Eye (tissue), 1 donor: ENCODE data around the gene CA11.
"Not testable (repeated sequence)": the region's sequence is repeated elsewhere in the genome, so short reads cannot be mapped to it uniquely, and the experiment has no call there.

ENCODE experiments used
- DNase-seq: peaks from one replicate; pipeline ENCODE4 v3.0.0-alpha.2; 2015

The CA11 gene

DNA sequence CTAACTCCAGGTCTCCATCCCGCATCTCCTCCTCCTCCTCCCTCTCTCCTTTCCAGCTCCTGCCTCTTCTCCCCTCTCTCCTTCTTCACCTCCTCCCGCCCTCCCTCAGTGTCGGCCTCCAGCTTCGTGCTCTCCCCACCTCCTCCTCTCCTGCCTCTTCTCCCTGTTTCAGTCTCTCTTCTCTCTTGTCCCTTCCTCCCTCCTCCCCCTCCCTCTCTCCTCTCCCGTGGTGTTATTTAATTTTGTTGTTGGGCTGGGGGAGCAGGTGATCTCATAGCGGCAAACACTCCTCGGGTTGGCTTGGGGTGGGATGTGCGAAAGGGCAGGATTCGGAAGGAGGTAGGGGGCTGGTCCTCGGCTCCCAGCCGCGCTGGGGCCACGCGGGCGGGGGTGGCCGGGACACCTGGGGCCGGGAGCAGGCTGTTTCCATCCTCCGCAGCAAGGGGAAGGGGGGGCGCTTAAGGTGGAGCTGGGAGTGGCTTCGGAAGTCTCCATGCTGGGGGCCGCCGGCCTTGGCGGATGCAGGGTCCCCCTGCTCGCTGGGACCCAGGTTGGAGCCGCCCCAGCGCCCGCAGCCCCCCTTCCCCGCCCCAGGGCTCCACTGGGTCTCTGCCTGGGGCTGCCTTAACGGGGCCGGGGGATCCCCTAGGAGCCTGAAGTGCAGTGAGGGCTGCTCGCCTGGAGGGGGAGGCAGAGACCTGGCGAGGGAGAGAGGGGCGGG, at the start of gene CA11:
TSS of gene CA11 (minus strand) at position 187 of the 721 bp plus-strand sequence. CDS start 555 bp downstream, outside the sequence.
- peak; percentile 98 for DNase-seq

DNA sequence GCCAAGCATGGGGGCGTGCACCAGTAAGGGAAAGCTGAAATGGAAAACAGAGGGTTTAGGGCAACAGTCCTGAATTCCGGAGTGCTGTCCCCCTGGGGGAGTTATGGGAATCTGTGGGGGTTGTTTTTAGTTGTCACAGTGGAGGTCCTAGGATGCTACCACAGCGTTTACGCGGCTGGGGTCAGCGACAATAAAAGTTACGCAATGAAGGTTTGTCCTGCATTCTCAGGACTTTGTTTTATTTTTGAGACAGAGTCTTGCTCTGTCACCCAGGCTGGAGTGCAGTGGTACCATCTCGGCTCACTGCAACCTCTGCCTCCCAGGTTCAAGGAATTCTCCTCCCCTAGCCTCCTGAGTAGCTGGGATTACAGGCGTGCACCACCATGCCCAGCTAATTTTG, 47.6 kb upstream of the CA11 start:
- DNase-seq: not testable (repeated sequence)

DNA sequence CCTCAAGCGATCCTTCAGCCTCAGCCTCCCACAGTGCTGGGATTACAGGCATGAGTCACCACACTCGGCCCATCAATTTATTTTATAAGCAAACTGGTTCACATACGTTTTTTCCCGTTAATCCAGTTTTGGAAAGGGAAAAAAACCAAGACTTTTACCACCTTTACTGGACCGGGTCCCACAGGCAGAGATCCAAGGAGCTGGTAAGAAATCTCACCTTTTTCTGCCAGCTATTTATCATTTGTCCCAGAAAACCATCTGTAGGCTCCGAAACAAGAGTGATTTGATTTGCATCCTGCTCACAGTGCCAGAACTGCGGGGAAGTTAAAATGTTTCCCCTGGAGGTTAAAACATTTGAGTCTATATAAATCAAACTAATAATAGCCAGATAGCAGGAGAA, 43.5 kb upstream of the CA11 start:
- DNase-seq: no peak

DNA sequence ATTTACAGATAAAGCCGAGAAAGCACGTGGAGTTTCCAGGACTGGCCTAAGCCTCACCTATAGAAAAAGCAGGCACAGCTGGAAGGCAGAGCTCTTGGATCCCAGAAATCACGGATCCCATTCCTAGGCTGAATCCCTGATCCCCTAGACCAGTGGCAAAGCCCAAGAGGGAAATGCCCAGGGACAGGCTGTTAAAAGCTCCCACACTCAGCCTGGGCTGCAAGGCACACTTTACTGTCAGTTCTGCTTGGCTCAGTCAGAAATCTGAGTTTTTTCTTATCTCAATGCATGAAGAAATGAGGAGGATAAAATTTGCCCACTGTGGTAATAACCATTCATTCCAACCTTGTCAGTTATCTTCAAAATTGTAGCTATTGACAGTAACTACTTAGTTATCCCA, 41.8 kb upstream of the CA11 start:
- DNase-seq: no peak

DNA sequence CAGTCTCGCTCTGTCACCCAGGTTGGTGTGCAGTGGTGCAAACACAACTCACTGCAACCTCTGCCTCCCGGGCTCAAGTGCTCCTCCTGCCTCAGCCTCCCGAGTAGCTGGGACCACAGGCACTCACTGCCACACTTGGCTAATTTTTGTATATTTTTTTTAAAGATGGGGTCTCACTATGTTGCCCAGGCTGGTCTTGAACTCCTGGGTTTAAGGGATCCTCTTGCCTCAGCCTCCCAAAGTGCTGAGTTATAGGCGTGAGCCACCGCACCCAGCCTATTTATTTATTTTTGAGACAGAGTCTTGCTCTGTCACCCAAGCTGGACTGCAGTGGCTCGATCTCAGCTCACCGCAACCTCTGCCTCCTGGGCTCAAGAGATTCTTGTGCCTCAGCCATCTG, 40.6 kb upstream of the CA11 start:
- DNase-seq: not testable (repeated sequence)

DNA sequence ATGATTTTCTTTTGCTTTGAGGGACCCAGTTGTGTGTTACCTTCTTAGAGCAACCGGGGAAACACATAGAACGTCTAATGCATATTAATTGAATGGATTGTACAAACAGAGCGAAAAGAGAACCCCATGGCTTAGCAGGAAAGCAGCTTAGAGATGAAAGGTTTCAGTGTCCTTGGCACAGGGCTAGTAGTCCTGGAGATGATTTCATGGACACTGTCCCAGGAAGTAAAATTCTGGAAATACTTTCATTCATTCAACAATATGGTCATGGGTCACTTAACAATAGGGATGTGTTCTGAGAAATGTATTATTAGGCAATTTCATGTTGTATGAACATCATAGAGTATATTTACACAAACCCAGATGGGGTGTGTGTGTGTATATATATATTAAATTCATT, 40.1 kb upstream of the CA11 start:
- DNase-seq: peak; percentile 41

DNA sequence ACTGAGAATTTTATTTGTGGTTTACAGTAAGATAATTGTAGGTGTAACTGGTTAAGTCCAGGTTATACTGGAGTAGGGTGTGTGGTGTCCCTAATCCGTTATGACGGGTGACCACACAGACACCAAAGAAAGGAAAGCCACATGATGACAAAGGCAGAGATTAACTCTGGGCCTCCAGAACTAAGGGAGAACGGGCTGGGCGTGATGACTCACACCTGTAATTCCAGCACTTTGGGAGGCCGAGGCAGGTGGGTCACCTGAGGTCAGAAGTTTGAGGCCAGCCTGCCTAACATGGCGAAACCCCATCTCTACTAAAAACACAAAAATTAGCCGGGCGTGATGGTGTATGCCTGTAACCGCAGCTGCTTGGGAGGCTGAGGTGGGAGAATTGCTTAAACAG, 39.6 kb upstream of the CA11 start:
- DNase-seq: no peak

DNA sequence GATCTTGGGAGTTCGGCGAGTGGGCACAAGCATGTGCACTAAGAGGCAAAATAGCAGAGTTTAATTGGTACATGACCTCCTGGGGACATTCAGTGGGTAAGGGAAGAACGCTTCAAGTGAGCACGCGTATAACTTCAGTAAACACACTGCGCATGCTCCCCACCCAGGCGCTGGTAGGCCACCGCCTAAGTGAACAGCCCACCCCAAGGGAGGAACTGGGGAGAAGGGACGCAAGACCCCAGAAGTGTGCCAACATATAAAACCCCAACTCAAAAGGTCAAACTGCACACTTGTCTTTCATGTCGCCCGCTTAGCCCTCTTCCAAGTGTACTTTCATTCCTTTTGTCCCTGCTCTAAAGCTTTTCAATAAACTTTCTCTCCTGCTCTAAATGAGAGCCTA, 37.4 kb upstream of the CA11 start:
- DNase-seq: peak; percentile 88

DNA sequence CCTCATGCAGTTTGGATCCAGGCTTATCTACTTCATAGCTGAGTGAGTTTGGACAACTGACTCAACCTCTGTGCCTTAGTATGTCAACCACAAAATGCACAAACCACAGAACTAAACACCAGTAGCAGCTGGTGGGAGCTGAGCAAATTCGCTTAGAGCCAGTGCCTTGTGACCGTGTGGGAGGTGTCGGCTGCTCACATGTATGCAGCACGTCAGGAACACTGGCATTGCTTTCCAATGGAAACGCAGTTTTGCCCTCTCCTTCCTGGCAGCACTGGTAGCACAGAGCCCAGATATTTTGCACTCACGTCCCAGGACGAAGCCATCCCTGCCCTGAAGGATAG, 35.1 kb upstream of the CA11 start:
- DNase-seq: no peak

DNA sequence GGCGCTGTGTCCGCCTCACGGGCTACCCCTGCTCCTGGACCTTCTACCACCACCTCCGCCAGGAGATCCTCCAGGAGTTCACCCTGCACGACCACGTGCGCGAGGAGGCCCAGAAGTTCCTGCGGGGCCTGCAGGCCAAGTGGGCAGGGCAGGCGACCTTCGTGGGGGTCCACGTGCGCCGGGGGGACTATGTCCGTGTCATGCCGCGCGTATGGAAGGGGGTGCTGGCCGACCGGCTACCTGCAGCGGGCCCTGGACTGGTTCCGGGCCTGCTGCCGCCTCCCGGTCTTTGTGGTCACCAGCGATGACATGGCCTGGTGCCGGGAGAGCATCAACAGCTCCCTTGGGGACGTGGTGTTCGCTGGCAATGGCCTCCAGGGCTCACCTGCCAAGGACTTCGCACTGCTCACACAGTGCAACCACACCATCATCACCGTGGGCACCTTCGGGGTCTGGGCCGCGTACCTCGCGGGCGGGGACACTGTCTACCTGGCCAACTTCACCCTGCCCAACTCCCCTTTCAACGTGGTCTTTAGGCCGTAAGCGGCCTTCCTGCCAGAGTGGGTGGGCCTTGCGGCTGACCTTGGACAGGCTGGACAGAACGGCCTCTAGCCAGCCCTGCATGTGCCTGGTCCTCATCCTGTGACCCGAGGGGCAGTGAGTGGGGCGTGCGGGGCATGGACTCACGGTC, 34.6 kb upstream of the CA11 start:
- no peak for DNase-seq

DNA sequence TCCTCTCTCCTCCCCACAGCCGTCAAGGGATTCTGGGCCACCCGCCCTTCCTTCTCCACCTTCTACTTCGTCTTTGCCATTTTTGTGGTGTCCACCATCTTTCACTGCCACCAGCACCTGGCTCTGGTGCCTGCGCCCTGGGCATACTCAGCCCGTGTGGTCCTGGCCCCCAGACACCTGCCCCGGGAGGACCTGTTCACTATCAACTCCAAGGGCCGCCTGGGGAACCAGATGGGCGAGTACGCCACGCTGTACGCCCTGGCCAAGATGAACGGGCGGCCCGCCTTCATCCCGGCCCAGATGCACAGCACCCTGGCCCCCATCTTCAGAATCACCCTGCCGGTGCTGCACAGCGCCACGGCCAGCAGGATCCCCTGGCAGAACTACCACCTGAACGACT, 34.0 kb upstream of the CA11 start:
- DNase-seq: not testable (repeated sequence)

DNA sequence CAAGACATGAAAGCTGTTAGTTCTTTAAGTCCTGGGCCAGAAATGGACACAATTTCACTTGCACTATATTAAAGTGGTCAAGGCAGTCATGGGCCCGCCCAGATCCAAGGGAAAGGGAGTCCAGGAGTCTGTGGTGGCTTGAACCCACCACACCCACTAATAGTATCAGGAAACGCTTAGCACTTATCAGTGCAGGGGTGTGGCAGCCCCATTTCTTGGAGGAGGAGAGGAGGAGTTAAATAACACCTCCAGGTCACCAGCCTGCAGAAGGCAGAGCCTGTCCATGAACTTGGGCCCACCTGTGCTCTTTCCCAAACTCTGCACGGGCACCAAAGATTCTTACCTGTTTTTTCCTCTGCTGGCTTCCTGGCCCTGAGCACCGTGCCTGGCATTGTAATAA, 32.2 kb upstream of the CA11 start:
- DNase-seq: no peak

DNA sequence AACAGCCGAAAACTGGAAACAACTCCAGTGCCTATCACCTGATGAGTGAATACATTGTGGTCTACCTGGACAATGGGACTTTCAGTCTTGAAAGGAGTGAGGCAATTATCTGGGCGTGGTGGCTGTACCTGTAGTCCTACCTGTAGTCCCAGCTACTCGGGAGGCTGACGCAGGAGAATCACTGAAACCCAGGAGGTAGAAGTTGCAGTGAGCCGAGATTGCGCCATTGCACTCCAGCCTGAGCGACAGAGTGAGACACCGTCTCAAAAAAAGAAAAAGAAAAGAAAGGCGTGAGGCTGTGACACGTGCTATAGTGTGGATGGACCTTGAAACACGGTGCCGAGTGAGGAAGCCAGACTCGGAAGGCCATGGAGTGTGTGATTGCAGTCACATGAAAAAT, 30.9 kb upstream of the CA11 start:
- no peak for DNase-seq

DNA sequence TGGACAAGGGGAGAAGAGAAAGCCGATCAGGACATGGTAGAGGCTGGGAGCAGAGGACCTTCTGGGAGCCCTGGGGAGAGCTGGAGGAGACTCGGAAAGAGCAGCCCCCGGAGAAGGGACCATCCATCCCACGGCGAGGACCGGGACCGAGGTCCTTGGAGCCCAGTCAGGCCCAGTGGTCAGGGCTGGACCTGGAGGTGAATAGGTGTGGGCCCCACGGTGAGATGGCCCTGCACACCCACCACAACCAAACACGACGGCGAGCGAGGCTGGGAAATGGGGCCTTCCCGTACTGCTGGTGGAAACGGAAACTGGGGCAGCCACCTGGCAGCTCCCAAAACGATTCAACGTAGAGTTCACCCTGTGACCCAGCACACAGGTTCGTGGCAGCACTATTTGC, 30.5 kb upstream of the CA11 start:
- DNase-seq: no peak

DNA sequence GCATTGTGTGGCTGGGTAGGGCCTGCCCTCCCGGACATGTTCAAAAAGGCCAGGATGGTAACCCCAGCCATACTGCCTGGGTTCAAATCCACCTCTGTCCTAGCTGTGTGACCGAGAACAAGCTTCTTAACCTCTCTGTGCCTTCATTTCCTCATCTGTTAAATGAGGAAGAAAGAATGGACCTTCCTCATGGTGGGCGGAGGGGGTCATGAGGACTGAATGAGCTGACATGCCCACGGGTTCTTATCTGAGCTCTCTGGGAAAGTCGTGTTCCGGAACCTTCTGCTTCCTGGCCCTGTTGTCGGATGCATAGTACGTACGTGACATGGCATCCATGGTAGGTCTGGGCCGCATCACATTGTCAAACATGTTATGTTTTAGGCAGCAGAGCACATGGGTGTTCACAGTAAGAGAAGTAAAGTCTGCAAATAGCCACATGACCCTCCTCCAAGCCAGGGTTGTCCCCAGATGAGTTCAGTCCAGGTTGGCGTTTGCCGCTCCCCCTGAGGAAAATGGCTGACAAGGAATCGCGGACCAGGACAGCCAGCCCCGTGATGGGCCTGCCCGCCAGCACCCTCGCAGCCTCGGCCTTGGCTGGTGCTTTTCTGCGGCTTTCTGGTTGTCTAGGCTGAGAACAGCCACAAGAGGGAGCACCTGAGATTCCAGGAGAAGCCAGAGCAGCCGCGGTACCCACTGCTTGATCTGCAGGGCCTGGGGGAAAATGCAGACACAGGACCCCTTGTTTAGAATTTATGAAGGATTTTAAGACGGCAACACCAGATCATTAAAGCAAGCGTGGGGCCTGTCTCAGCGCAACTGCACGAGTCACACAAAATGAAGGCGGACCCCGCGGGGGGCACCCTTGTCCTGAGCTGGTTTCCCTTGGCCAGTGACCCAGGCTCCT, 29.2 kb upstream of the CA11 start:
- peak; percentile 96 for DNase-seq

DNA sequence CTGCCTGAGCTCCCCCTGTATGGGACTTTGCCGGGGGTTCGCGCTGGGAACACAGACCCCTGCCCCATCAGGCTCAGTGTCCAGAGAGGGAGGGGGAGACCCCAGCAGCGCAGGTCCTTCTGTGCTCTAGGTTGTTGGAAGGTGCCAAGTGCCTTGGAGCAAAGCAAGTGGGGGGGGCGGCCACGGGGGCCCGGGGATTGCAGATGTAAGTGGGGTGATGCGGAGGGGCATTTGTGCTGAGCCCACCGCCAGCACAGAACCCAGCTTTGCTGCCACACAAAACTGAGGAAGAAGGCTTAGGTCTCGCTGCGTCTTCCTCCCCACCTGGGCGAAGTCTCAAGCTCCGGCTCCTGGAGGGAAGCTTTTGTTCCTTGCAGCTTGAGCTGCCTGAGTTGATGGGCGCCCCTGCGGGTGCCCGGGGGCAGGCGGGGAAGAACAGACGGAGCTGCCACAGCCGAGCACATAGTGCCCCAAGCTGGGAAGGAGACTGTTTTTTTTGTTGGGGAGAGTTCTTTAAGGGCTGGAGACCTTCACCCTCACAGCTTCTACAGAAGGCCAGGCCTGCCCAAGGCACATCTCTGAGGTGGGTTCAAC, 28.3 kb upstream of the CA11 start:
- DNase-seq: no peak

DNA sequence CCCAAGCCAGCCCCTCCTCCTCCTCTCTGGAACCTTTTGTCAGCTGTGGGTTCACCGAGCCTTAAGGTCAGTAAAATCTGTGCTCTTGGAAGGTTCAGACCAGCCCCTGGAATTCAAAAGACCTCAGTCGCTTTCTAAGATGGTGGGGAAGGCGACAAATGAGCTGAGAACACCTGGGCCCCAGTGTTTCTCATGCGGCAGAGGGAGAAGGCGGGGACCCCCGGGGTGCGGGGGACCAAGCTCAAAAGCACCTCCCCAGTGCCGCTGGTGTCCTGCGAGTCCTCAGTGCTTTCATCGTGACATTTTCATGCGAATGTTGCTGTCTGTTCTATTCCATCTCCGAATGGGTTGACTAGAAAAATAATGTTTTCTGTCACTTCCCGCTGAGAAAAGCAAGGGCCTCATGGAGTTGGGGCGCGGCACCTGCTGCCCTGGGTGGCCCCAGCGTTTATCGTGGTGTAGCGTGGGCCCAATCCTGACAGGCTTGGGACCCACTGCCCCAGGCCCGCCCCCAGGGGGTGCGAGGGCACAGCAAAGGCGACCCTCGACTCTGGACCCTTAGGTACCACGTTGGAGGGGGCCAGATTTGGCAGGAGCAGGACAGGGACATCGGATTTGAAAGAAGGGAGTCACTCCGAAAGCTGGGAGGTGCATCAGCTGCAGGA, 27.6 kb upstream of the CA11 start:
- DNase-seq: peak; percentile 41

DNA sequence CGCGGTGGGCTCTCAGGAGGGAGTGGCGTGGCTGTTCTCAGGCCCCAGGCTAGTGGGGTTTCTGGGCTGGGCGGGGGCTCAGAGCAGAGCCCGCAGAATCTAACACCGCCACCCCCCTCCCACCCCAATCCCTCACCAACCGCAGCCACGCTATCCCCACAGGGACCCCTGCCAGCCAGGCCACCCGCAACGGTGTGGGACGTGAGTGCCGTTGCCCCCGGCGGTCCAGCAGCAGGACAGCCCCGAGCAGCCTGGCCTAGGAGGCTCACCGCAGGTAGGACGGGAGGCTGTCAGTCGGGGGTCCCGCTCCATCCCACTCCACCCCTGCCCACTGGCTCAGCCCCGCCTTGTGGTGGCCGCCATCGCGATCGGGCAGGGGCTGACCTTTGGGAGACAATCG, 27.0 kb upstream of the CA11 start, which contains the start of gene NTN5:
TSS of gene NTN5 (minus strand) at position 24 of the 400 bp plus-strand sequence. CDS start 2,031 bp downstream, outside the sequence.
- DNase-seq: no peak

DNA sequence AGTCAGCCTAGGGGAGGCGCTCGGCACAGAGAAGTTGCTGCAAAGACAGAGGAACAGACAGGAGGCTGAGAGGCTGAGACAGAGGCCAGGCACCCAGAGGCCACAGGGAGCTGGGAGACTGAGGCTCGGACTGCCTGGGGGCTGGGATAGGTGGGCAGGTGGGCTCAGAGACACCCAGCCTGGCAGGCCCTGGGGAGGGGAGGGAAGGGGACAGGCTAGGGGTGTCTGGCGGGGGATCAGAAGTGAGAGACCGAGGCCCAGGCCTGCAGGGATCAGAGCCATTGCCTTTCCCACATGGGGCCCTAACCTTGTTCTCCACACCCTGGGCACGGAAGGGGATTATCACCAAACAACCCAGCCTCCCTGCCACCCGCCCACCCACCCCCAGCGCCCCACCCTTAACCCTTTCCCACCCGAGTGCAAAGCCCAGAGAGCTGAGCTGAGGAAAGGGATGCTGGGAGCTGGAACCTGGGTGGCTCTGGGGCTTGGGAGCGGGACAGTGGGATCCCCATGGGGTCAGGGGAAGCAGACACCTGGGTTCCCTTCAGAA, 25.5 kb upstream of the CA11 start:
- no peak for DNase-seq

DNA sequence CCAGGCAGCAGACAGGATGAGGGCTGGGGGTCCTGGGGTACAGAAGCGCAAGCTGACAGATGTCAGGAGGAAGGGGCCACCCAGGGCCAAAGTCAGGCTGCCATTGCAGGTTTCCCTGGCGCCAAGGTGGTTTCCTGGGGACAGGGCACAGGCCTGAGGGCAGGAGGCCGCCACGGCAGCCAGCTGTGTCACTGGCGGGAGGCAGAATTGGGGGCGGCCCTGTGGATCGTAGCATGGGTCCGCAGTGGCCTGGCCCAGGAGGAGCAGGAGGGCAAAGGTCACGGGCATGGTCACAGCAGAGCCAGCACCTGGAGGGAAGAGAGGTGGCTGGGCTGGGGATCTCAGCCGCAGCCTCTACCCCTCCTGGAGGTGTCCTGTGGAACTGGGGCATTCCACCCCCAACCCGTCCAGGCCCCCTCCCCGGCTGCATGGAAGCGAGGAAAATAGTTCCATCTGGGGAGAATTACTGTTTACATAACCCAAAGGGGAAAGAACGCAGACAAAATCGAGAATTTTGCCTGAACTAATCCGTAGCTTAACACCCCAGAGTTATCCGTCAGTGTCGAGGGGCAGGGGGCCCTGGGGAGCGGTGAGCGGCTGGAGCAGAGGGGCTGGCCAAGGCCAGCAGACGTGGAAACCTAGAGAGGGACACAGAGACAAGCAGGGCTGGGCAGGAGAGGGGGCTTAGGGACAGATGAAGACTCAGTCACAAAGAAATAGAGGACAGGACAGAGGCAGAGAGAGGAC, 24.9 kb upstream of the CA11 start:
- peak; percentile 57 for DNase-seq

DNA sequence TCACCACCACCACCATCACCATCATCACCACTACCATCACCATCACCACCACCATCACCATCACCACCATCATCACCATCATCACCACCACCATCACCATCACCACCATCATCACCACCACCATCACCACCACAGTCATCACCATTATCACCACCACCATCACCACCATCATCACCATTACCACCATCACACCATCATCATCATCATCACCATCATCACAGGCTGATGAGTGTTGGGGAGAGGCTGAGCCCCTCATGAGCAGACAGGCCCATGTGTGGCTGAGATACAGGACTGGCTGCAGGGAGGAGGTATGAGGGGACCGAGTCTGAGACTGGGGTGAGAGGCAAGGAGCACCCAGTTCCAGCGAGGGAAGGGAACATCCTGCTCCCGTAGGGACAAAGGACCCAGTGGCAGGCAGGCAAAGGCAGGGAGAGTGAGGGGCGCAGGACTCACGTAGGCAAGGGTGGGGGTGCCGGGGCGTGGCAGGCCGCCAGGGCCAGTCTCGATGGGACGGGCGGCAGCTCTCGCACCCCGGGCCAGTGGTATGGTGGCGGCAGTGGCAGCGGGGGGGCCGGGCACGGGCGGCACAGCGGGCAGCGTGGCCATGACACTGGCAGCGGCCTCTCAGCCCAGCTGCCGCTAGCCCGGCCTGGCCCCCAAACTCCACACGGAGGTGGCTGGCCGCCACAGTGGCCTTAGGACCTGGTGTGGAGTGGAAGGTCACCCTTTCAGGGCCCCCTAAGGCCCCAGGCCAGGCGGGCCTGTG, 24.1 kb upstream of the CA11 start:
- DNase-seq: no peak
